KOPT-K1 (cell line): ENCODE data around the gene RNU5B-1.
"Not testable (repeated sequence)": the region's sequence is repeated elsewhere in the genome, so short reads cannot be mapped to it uniquely, and the experiment has no call there.

Experiments used
- H3K27ac ChIP-seq: fragments of 200-600 bp; sonication (generic); 2 replicates; pipeline ENCODE4 v1.5.1; 2016; ENCODE audit warnings: antibody characterized with exemption, mild to moderate bottlenecking, low read depth, low read length; ENCODE audit not compliant: poor library complexity, severe bottlenecking
- H3K36me3 ChIP-seq: fragments of 200-600 bp; sonication (generic); 2 replicates; pipeline ENCODE4 v1.5.1; 2017; ENCODE audit warnings: antibody characterized with exemption, mild to moderate bottlenecking, low read length, moderate library complexity; ENCODE audit not compliant: insufficient read depth
- H3K9me3 ChIP-seq: fragments of 200-600 bp; sonication (generic); 2 replicates; pipeline ENCODE4 v1.5.1; 2017; ENCODE audit warnings: antibody characterized with exemption, low read length, mild to moderate bottlenecking; ENCODE audit not compliant: insufficient read depth, poor library complexity, severe bottlenecking

The RNU5B-1 gene

DNA sequence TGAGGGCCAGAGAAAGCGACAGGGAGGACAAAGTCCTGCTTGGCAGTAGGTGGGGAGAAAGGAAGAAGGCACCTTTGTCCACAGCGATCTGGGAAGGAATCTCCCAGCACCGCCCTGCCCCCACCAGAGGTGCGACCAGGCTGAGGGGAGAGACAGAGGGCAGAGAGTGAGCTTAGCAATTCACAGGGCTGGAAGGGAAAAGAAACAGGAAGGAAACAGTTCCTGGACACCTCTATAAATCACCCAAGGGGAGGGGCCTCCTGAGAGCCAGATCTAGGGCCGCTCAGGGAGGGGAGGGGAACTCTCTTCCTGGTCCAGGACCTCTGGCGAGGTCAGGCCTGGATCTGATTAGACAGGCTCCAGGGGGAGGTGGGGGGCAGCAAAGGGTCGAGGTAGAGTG, 35.4 kb downstream of the RNU5B-1 start:
- Histone ChIP-seq H3K9me3 (no peaks in the 10 kb centered on the region), H3K36me3 (no peaks in the 10 kb centered on the region), H3K27ac (no peak overlapping the region)

DNA sequence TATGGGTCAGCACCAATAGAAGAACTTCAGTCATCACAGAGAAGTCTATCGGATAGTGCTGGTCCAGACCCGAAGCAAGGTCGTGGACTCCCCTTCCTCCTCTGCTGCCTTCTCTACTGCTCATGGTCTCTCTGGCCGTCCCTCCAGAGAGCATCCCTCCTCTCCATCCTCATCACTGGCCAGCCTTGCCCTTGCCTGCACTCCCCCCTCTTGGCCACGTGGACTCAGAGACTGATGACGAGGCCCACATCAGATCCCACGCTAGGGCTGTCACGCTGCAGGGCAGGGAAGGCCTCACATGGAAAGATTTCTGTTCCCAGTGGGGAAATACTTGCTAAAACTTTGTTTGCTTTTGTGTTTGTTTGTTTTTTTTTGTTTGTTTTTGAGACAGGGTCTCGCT, 38.0 kb downstream of the RNU5B-1 start:
- H3K9me3 ChIP-seq, result no peaks in the 10 kb centered on the region
- H3K36me3 ChIP-seq, result no peaks in the 10 kb centered on the region
- H3K27ac ChIP-seq, result no peak overlapping the region

DNA sequence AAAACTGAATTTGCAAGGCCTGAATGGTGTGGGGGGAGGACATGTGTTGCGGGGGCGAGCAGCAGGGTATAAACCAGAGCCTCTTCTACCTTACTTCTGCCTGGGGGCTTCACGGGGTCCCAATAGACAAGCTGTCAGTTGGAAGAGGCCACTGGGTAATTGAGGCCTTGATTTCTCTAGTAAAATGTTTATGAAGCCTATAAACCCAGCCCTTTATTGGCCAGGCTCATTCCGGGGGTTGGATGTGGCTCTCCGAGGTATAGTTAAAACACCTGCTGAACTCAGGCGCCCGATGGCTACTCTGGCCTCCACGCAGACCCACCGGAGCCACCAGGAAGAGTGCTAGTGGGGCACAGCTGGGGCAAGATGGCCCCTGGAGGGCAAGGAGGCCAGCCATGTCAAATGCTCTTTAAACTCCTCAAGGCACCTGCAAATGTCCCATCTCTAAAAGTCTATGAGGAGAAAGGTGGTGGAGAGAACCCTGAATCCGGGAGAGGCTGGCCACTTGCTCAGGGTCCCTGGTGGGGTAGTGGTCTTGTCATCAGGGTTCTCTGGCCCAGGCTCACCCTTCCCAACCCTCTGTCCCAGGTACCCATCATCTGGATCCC, 39.0 kb downstream of the RNU5B-1 start:
- H3K27ac ChIP-seq, result no peak overlapping the region
- no peaks in the 10 kb centered on the region for H3K36me3 ChIP-seq
- no peaks in the 10 kb centered on the region for H3K9me3 ChIP-seq

DNA sequence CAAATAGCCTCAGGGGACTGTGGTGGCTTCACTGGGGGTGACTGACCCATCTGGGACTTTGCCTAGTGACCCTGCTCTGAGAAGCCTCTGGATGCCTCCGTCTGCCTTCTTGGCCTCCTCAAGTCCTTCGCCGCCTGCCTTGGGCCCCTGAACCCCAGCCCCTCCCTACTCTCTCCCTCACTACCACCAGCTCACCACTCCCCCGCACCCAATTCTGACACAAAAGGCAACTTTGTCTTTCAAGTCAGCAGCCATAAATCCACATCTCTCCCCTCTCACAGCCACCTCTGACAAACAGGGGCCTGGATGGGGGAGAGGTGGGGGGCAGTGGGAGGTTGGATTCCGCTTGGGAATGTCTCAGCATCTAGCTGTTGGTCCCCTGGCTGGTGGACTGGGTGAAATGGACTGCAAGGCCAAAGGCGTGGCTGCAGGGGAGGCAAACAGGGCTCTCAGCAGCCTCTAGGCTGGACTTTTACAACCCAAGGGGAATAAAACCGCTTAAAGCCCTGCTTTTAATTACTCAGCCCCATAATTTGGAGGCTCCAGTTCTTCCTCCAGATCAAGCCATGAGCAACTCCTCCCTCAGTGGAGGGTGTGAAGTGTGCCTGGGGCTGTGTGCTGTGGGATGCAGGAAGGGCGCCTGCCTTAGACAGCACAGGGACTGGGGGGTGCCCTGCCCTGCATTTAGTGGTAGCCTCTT, 39.9 kb downstream of the RNU5B-1 start:
- Histone ChIP-seq H3K27ac (no peak overlapping the region), H3K9me3 (no peaks in the 10 kb centered on the region)

DNA sequence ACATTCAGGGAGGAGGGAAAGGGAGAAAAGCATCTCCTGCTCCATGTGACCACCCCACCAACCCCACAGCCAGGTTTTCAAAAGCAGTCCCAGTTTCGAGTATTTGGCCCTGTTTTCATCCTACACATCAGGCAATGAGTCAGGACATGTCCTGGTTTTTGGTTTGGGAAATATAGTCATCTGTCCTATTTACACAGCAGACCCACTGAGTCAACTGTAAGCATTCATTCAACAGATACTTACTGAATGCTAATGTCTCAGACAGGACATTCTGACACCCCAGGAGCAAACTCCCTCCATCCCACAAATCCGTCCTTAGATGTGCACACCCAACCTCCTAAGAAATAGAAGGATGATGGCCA, 40.4 kb downstream of the RNU5B-1 start:
- Histone ChIP-seq H3K36me3 (no peaks in the 10 kb centered on the region), H3K27ac (no peak overlapping the region), H3K9me3 (no peaks in the 10 kb centered on the region)

More for the DNA sequence above, 39.9 kb downstream of the RNU5B-1 start:
- no peaks in the 10 kb centered on the region for H3K36me3 ChIP-seq

DNA sequence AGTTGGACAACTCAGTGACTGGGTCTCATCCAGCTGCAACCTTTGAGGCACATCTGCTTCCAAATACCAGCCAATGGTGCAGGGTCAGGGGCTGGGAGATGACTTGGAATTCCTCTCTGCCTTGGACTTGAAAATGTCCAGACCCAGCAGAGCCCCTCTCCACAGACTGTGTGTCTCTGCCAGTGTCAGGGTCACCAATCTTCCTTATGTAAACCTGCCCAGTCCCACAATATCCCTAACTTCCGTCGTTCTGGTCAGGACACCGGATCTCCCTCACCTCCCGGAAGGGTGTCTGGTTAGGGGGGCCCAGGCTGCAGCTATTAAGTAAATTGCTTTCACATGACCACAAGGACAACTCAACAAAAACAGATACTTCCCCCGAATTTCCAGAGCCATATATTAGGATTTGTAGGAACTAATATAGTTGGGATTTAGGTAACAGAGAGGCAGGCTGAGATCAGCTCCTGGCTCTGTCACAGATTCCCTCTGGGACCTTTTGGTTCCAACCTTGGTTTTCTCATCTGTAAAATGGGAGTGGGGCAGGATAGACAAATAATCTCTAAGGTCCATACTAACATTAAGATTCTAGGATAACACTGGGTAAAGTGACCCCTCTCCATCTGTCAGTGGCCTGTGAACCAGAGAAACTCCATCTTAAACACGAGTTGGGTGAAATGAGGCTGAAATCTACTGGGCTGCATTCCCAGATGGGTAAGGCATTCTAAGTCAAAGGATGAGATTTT, 42.5 kb downstream of the RNU5B-1 start:
- Histone ChIP-seq H3K36me3 (no peaks in the 10 kb centered on the region), H3K9me3 (peaks cover 6% of the 10 kb centered on the region), H3K27ac (no peak overlapping the region)

DNA sequence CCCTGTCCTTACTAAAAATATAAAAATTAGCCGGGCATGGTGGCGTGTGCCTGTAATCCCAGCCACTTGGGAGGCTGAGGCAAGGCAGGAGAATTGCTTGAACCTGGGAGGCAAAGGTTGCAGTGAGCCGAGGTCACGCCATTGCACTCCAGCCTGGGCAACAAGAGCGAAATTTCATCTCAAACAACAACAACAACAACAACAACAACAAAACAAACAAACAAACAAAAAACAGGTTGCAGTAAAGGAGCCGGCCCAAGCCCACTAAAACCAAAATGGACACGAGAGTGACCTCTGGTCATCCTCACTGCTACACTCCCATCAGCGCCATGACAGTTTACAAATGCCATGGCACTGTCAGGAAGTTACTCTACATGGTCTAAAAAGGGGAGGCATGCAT, 43.3 kb downstream of the RNU5B-1 start:
- not testable (repeated sequence) for H3K36me3 ChIP-seq, H3K27ac ChIP-seq
- H3K9me3 ChIP-seq, result peaks cover 13% of the 10 kb centered on the region

DNA sequence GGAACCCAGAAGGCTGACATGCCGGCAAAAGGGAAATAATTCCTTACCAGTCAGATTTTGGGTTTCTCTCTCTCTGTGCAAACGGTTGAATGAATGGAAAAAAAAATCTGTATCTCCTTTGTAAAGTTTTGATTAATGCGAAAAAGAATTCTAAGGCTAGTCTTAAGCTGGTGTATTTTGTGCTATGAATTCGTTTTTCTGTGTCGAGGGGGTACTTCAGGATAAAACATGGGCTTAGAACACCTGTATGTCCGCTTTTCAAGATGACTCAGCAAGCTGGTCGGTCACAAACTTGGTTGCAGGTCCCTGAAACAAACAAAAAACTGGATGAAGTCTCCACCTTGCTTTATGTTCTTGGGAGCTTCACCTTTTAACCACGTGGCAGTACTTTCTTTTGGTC, 44.9 kb downstream of the RNU5B-1 start:
- Histone ChIP-seq H3K36me3 (no peaks in the 10 kb centered on the region), H3K27ac (no peak overlapping the region), H3K9me3 (peaks cover 19% of the 10 kb centered on the region)

DNA sequence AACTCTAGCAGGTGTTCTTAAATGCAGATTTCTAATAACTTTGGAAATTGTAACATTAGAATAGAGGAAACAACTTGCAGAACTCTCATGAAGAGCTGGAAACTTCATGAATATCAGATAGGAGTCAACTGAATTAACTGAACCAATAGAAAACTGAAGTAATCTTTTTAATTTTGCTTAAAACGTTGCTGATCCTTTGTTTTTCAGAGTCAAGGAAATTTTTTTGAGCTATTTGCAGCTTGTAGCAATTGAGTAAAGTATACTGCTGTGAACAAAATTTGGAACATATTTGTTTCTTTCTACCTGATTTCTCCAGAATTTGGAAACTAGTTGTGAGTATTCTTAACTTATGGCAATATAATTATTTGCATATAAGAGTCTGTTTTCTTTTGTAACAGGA, 47.5 kb downstream of the RNU5B-1 start:
- not testable (repeated sequence) for H3K27ac ChIP-seq, H3K36me3 ChIP-seq
- H3K9me3 ChIP-seq, result peaks cover 19% of the 10 kb centered on the region
